Testis (tissue), 3 donors: ENCODE data around the gene KCNB1. TPM values are rescaled to one million over a fixed set of nuclear protein-coding genes. Genes with fewer than 3 reads are reported as not detected.

Source experiments
- DNase-seq: peaks from one replicate; pipeline ENCODE4 v3.0.0-alpha.2; 2019
- H3K27ac ChIP-seq, 2 donors: fragments of 200-600 bp; sonication (generic); one replicate each; pipeline ENCODE4 v1.5.1; 2019
- H3K27me3 ChIP-seq: fragments of 200-600 bp; sonication (generic); one replicate; pipeline ENCODE4 v1.5.1; 2019
- H3K36me3 ChIP-seq: fragments of 200-600 bp; sonication (generic); one replicate; pipeline ENCODE4 v1.5.1; 2017; ENCODE audit warnings: low read depth; ENCODE audit errors: missing control alignments
- H3K4me1 ChIP-seq: fragments of 200-600 bp; sonication (generic); one replicate; pipeline ENCODE4 v1.5.1; 2019
- H3K4me3 ChIP-seq, 2 donors: fragments of 200-600 bp; sonication (generic); one replicate each; pipeline ENCODE4 v1.5.1; 2017 to 2019
- H3K9me3 ChIP-seq: fragments of 200-600 bp; sonication (generic); one replicate; pipeline ENCODE4 v1.5.1; 2017
- CTCF ChIP-seq, 3 experiments: fragments of 450-650 bp in 2 of 3; fragments of 200-600 bp in 1 of 3; sonication (generic) in 1 of 3; IDR thresholded peaks; one replicate each; pipeline ENCODE4 v1.5.1; 2016 to 2019; ENCODE audit warnings: antibody characterized with exemption in 3 of 3, mild to moderate bottlenecking in 2 of 3, moderate library complexity in 1 of 3
- POLR2A ChIP-seq: fragments of 450-650 bp; IDR thresholded peaks from one replicate; pipeline ENCODE4 v1.6.1; 2017; ENCODE audit warnings: antibody characterized with exemption, mild to moderate bottlenecking, moderate library complexity
- WGBS, 2 donors: methylation state at CpG; one replicate each; pipeline ENCODE4 v1.1.5; 2018; 5-methylcytosine and 5-hydroxymethylcytosine counted together
- intact Hi-C: fragments of 100-400 bp; cut with DNase I; formaldehyde crosslinking; loops from one replicate; pipeline ENCODE4 v1.15.1; 2023; ENCODE audit warnings: low total_unique reads
- polyA plus RNA-seq: library from polyadenylated mRNA; stranded (reverse); fragments of 350-450 nt; fragmentation: Illumina TruSeq; extraction: RNeasy Lipid Tissue Mini Kit (QIAGEN cat#74804); gene quantifications from one replicate; pipeline ENCODE4 v1.2.3, GENCODE V29; 2014; ENCODE audit warnings: low read depth, low replicate concordance; ENCODE audit not compliant: insufficient read depth
- total RNA-seq, 2 donors: library from RNA; depleted of rRNA; stranded (reverse); fragments of >200 nt; gene quantifications; one replicate each; pipeline ENCODE4 v1.2.3, GENCODE V29; 2016

The KCNB1 gene
- total and polyA plus RNA-seq, 3 donors from 2014 or later: 1.5 to 4.6 (median 2.3) TPM

- 95 to 100% methylated on average over 4 of the region's 4 CpGs for WGBS, 2 donors
- DNase-seq: no peak
- no peak for TF ChIP-seq POLR2A
- no peak for TF ChIP-seq CTCF (IDR thresholded peaks at IDR 0.05)
- Histone ChIP-seq H3K4me3 (no peak overlapping the region), H3K27me3 (no peaks in the 10 kb centered on the region), H3K36me3 (no peaks in the 10 kb centered on the region), H3K4me1 (peaks cover 10% of the 10 kb centered on the region), H3K27ac (no peak overlapping the region), H3K9me3 (no peaks in the 10 kb centered on the region)
- intact Hi-C loops: no loop called here
Measured at GRCh38 chr20:49348563-49348962, 133.9 kb downstream of the KCNB1 start.

DNA sequence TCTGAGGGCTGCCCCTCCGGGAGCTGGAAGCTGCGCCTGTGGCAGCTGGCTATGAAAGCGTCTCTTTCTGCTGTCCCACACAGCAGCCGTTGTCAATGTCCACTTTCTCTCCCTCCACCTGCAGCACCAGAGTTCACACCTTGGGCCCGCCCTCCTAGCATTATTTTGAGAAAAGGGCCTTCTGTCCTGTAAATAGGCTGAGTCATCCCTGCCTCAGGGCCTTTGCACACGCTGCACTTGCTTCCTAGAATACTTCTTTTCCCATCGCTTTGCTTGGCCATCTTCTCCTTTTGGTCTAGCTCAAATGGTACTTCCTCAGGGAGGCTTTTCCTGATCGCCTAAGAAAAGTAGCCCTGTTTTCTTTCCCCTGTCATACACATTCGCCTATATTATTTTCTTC is 135.3 kb downstream of the KCNB1 start:
- DNase-seq: no peak
- no peak overlapping the region for H3K4me3 ChIP-seq
- TF ChIP-seq POLR2A (no peak), CTCF (IDR thresholded peaks at IDR 0.05) (no peak)
- H3K36me3 ChIP-seq: no peaks in the 10 kb centered on the region
- no peak overlapping the region for H3K27ac ChIP-seq
- H3K27me3 ChIP-seq: no peaks in the 10 kb centered on the region
- 95 to 96% methylated on average over 9 of the region's 9 CpGs for WGBS, 2 donors
- intact Hi-C loops: no loop called here
- H3K9me3 ChIP-seq: no peaks in the 10 kb centered on the region
- H3K4me1 ChIP-seq: no peaks in the 10 kb centered on the region

GRCh38 chr20:49346682-49347081 is 135.8 kb downstream of the KCNB1 start:
- H3K4me3 ChIP-seq: no peak overlapping the region
- H3K27ac ChIP-seq: no peak overlapping the region
- WGBS, 2 donors: 87 to 90% methylated on average over 3 of the region's 3 CpGs
- intact Hi-C loops: no loop called here
- no peaks in the 10 kb centered on the region for H3K9me3 ChIP-seq
- no peak for DNase-seq
- H3K4me1 ChIP-seq: no peaks in the 10 kb centered on the region
- no peaks in the 10 kb centered on the region for H3K27me3 ChIP-seq
- TF ChIP-seq POLR2A (no peak), CTCF (IDR thresholded peaks at IDR 0.05) (no peak)
- H3K36me3 ChIP-seq: no peaks in the 10 kb centered on the region

DNA sequence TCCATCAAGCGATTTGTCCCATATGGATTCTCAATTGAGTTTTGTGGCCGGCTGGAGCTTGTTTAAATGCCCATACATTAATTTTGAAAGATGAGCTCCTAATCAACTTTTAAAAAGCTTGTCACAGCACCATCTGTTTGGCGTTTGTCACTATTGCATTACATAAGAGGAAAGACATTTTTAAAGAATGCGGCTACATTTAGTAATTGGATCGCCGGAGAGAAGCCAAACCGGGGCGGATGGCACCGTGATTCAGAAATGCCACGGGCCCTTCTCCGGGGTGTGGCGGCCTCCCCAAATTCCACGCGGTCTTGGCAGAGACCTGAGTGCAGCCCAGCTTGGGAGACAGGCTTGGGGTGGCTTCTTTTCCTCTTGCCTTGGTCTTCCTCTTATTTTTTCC is 136.9 kb downstream of the KCNB1 start:
- 61 to 66% methylated on average over 14 of the region's 14 CpGs for WGBS, 2 donors
- Histone ChIP-seq H3K9me3 (no peaks in the 10 kb centered on the region), H3K27me3 (no peaks in the 10 kb centered on the region), H3K4me1 (no peaks in the 10 kb centered on the region), H3K27ac (no peak overlapping the region), H3K36me3 (no peaks in the 10 kb centered on the region), H3K4me3 (no peak overlapping the region)
- TF ChIP-seq POLR2A (no peak), CTCF (IDR thresholded peaks at IDR 0.05) (no peak)
- intact Hi-C loops: no loop called here
- no peak for DNase-seq

GRCh38 chr20:49344975-49345374 is 137.5 kb downstream of the KCNB1 start:
- WGBS, 2 donors: 43 to 44% methylated on average over 9 of the region's 9 CpGs
- Histone ChIP-seq H3K27ac (no peak overlapping the region), H3K4me1 (no peaks in the 10 kb centered on the region), H3K9me3 (no peaks in the 10 kb centered on the region), H3K36me3 (no peaks in the 10 kb centered on the region), H3K4me3 (no peak overlapping the region), H3K27me3 (no peaks in the 10 kb centered on the region)
- TF ChIP-seq POLR2A: no peak
- no peak for TF ChIP-seq CTCF (IDR thresholded peaks at IDR 0.05)
- DNase-seq: no peak
- intact Hi-C loops: no loop called here
